Measurements from ENCODE around the gene DNAJC13.
A peak's percentile ranks its signal among the peaks of the same experiment; 100 is the strongest.
"Not testable (repeated sequence)": the region's sequence is repeated elsewhere in the genome, so short reads cannot be mapped to it uniquely, and the experiment has no call there.

DNAJC13 gene

GRCh38 chr3:132550579-132551305 is 133.4 kb downstream of the DNAJC13 start:
- no peak for DNase-seq

GRCh38 chr3:132553826-132554225 is 136.5 kb downstream of the DNAJC13 start:
- no peak for DNase-seq

GRCh38 chr3:132554437-132554836 is 137.1 kb downstream of the DNAJC13 start:
- DNase-seq: no peak

- DNase-seq: no peak
Observed at GRCh38 chr3:132555306-132556035, 138.2 kb downstream of the DNAJC13 start.

- DNase-seq: not testable (repeated sequence)
Observed at GRCh38 chr3:132556036-132556386, 138.7 kb downstream of the DNAJC13 start.

GRCh38 chr3:132556508-132557159 is 139.3 kb downstream of the DNAJC13 start:
- no peak for DNase-seq

GRCh38 chr3:132561003-132561402 is 143.7 kb downstream of the DNAJC13 start:
- peak; percentile 90 for DNase-seq

GRCh38 chr3:132563420-132564069 is 146.2 kb downstream of the DNAJC13 start:
- no peak for DNase-seq

- DNase-seq: no peak
Observed at GRCh38 chr3:132564070-132564465, 146.8 kb downstream of the DNAJC13 start.

GRCh38 chr3:132568422-132568821 is 151.1 kb downstream of the DNAJC13 start:
- no peak for DNase-seq

GRCh38 chr3:132569153-132569552 is 151.9 kb downstream of the DNAJC13 start:
- no peak for DNase-seq

GRCh38 chr3:132569580-132569979 is 152.3 kb downstream of the DNAJC13 start:
- DNase-seq: no peak

GRCh38 chr3:132570016-132570415 is 152.7 kb downstream of the DNAJC13 start:
- no peak for DNase-seq

GRCh38 chr3:132573797-132574211 is 156.5 kb downstream of the DNAJC13 start:
- no peak for DNase-seq

GRCh38 chr3:132587401-132587800 is 170.1 kb downstream of the DNAJC13 start:
- no peak for DNase-seq
